DMS53 treated with DMSO at 0.1 percent for 48 hours (cell line): Measurements from ENCODE around the gene PLA2R1.

Source experiments
- DNase-seq: peaks from one replicate; lab custom pipeline; 2025; ENCODE audit not compliant: unreplicated experiment; lab: John Stamatoyannopoulos, UW

PLA2R1 gene

DNA sequence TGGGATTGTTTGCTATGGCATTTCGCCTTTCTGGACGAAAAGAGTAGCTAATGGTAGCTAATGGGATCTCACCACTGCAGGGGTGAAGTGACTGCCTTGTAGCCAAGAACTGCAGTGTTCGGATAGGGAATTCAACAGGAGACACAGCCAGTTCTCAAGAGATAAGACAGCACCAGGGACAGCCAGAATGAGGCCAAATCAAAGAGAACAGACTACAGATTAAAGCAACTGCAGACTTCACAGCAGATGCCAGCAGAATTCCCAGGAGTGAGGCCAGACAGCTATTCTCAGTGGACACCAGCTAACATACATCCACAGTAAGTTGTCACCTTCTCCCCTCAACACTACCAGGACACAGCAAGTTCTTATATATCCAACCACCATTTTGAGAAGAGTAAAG, 124.0 kb downstream of the PLA2R1 start:
- no peak for DNase-seq

DNA sequence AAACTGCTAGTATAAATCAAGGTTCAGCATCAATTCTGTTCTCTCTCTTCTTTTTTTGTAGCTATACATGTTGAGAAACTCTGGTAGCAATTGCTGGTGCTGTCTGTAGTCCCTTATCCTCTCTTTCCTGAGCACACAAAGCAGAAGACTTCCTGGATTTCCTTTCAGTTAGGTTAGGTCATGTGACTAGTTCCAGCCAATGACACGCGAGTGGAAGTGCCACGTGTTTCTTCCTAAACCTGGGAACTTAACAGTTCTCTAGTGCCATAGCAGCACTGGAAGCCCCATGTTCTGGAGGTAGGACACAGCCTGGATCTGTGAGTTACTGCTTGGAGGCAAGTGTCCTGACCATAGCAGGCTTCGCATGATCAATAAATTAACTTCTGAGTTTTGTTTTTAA, 125.9 kb downstream of the PLA2R1 start:
- no peak for DNase-seq

DNA sequence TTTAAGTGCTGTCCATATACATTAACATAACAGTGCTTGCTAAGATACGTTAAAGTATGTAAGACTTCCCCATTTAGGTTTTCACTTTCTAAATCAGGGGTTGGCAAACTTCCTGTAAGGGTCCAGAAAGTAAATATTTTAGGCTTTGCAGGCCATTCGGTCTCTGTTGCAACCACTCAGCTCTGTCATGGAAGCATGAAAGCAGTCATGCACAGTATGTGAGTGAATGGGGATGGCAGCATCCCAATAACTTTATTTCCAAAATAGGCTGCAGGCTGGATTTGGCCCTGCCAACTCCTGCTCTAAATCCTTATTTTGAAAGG, 128.7 kb downstream of the PLA2R1 start:
- no peak for DNase-seq

DNA sequence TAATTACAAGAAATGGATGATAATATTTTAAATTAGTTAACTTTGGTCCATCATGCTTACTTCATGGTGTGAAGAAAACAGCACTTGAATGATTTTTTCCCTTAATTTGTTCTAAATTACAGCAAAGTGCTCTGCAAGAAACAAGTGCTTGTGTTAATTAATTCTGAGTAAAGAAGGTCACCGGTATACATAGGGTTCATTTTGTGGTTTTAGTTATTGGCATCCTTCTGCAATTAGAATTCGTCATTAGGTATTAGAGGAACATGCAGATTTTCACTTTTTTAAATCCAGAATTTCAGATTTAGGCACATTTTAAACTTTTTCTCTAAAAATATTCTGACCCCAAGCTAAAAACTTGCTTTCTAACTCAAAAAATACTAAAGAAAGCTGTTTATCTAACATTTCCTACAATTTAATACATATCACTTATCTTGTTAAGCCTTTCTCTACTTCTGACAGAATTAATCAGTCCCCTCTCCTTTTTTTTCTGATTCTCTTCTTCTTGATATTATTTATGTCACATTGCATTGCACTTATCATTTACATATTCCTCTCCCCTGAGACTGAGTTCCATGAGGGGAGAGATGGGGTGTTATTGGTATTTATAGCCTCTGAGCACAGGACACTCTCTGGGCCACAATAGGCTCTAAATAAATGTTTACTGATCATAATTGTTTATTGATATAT, 129.2 kb downstream of the PLA2R1 start:
- DNase-seq = no peak

DNA sequence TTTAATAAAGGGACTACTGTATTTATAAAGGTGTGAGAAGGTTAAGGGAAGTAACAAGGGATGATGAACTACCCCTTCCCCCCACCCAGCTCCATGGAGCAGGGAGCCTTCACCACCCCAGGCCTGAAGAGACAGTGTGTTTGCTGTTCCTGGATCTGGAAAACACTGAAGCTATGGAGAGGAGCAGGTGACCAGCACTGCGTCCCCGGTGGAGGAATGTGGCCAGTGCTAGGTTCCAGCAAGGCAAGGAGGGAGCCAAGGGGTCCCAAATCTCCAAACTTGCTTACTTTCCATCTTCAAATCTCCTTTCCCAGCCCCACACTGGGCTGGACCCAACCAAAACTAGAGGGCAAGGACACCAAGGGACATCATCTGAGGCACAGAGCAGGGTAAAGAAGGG, 135.7 kb downstream of the PLA2R1 start:
- no peak for DNase-seq

DNA sequence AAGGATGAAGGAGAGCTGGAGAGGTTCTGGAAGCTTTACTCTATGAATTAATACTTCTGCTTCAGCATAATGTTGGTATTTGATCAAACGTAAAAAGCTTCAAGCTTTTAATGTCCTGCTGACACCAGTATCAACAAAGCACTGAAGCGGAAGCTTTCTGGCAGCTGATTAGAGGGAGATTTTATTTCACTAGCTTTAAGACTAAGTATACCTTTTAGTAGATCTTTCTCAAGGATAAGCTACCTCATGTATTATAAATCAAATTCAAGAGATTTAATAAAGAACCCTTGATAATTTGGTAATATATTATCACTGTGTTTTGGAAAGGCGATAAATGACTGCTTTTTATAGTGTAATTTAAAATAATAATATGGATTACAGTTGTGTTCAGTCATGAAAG, 136.4 kb downstream of the PLA2R1 start:
- no peak for DNase-seq

DNA sequence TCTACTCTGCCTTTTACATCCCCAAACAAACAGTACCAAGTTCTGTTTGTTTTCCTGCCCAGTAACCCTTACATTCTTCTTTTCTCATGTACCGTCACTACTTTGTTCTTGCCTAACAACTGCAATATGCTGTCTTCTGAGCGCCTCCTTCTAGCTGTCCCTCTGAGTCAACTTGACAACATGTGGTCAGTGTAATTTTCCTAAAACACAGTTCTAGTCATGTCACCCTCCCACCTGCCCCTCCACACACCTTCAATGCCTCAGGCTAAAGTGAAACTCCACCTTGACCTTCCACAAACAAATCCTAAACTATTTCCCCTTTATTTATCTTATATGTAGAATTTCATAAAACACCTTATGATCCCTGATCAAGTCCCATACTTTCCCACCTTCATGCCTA, 139.9 kb downstream of the PLA2R1 start:
- no peak for DNase-seq

DNA sequence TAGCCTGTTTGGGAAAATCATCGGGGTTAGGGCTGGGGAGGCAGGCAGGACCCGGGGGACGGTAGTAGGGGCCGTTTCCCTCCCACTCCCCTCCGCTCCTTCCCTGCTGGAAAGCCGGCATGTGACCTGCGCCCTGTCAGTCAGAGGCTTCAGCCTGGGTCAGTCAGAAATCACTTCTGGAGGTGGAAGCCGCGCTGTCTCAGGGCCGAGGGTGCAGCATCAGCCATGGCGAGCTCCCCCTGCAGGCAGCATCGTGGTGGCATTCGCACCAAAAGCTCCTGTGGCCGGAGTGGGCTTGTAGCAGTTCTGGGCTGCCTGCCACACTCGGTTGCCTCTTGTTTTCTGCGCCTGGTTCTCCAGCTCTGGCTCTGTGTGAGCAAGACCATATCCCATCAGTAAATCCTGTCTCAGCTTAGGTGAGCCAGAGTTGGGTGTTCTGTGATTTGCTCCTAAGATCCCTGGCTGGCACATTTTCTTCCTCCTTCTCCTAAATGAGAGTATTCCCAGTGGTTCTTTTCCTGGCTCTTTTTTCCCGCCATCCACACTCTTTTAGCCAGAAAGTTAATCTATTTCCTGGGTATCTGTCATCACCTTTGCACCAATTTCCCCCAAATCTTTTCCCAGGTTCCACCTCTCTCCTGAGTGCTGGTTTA, 140.5 kb downstream of the PLA2R1 start:
- peak; percentile 85 for DNase-seq

DNA sequence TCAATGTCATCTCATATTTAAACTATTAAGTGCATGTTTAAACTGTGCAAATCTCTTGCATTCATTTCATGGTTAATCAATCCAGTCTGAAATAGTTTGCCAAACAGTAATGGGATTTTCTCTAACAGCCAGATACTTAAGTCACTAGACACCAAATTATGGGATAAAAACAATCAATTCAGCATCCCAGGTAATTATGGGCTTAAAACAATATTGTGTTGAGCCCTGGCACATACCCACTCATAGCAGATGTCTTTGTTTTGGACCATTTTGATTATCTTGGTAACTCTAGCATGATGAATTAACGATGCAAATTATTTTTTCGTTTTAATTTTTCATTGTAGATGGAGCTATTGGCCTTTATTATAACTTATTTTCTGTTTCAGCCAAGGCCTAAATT, 145.9 kb downstream of the PLA2R1 start:
- DNase-seq = no peak

DNA sequence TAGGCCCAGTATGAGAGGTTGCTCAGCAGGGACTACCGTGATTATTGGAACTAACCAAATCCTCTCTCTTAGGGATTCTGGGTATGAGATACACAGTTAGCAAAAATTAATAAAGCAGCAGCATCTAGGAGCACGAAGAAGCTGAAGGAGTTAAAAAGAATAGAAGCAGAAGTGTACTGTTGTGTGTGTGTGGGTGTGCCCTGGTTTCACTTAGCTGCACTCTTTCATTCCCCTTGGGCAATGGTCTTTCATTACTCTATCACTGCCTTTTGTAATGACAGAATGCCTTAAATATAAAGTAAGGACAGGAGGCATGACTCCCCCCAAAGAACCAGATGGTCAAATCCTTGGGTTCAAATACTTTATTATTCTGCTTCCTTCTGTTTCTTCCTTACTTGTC, 148.5 kb downstream of the PLA2R1 start:
- DNase-seq = no peak

DNA sequence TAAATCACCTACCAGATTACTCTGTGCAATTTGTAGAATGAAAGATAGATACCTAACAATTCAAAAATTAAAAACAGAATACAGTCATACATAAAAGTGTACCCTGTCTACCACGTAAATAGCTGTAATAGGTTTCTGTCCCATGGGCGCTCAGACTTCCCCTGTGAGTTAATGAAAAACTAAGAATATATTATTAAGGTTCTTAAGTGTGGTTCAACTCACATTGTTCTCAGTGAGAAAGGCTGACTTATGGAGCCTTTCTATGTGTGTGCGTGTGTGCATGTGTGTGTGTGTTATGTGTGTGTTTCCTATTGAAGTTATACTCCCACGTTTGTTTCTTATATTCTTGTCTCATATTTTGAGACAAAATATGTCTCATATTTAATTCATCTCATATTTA, 149.8 kb downstream of the PLA2R1 start:
- DNase-seq = no peak

DNA sequence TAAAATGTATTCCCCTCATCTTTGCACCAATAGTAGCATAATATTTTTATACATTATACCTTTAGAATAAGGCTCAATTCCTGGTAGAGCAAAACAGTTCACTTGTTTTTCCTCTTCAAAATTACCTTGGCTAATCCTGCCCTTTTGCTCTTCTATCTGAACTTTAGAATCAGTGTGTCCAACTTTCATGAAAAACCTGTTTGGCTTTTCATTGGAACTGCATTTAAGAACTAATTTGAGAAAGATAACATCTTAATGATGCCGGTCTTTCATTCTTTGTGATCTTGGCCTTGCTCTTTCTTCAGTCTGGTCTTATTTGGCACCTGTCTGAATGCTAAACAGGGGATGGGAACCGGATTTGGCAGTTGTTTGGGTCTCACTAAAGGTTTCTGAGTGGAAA, 151.5 kb downstream of the PLA2R1 start:
- no peak for DNase-seq

DNA sequence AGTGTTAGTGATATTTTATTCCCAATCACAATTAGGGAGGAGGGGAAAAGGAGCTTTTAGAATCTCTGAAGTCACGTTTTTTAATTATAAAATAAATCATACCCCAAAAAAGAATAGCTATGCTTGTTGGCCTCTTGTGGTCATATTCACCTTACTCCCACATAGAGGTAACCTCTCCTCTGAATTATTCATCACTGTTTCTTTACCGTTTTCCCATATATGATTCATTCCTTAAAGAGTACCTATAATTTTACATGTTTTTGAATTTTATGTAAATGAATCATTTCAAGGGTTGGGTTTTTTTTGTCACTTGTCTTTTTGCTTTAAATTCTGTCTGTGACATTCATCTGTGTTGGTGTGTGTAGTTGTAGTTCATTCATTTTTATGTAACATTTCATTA, 153.8 kb downstream of the PLA2R1 start:
- no peak for DNase-seq

DNA sequence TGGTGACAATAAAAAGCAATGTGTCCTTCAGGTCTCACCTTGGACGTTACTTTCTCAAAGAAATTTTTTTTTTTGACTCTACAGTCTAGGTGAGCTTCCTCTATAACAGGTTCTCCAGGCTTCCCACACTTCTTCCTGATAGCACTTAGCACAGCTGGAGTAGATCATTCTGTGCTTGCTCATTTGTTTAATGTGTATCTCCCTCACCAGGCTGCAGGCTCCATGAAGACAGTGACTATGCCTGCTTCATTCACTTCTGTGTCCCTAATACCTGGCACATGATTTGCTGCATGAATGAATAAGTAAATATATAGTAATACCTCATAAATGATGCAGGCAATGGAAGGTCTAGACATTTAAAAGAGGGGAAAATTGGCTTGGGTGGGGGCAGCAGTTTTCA, 154.5 kb downstream of the PLA2R1 start:
- DNase-seq = peak; percentile 87

DNA sequence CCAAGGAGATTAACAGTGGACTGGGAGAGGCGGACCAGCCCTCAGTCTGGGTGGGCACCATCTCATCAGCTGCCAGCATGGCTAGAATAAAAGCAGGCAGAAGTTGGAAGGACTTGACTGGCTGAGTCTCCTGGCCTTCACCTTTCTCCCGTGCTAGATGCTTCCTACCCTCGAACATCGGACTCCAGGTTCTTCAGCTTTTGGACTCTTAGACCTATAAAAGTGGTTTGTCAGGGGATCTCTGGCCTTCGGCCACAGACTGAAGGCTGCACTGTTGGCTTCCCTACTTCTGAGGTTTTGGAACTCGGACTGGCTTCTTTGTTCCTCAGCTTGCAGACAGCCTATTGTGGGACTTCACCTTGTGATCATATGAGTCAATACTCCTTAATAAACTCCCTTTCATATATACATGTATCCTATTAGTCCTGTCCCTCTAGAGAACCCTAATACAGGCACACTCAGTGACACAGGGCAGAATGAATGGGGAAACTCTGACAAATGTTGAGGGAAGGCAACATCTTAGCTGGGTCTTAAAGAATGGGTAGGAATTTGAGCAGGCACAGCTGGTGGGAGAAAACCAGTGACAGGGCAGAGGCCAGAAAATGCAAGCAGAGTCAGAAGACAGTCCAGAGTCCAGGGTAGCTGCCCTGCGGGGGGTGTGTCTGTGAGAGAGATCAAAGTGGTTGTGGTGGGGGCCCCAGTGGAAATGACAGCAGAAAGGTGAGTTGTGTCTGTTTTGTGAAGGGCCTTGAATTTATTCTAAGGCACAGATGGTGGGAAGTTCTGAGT, 156.3 kb downstream of the PLA2R1 start:
- no peak for DNase-seq

DNA sequence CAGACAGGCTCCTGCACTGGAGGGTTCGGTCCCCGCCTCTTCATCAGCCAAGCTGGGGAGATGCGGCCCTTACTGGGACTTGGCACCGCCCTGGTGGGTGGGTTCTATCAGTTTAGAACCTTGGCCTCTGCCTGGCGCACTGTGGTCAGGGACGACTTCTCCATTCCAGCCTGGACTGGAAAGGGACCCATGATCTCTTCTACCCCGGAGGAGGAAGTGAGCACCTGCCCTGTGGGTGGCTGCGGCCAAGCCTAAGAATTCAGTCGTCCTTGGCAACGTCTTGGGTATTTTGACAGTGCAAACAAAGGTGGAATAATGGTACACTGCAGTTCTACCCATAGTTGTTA, 157.5 kb downstream of the PLA2R1 start:
- DNase-seq = peak; percentile 86

DNA sequence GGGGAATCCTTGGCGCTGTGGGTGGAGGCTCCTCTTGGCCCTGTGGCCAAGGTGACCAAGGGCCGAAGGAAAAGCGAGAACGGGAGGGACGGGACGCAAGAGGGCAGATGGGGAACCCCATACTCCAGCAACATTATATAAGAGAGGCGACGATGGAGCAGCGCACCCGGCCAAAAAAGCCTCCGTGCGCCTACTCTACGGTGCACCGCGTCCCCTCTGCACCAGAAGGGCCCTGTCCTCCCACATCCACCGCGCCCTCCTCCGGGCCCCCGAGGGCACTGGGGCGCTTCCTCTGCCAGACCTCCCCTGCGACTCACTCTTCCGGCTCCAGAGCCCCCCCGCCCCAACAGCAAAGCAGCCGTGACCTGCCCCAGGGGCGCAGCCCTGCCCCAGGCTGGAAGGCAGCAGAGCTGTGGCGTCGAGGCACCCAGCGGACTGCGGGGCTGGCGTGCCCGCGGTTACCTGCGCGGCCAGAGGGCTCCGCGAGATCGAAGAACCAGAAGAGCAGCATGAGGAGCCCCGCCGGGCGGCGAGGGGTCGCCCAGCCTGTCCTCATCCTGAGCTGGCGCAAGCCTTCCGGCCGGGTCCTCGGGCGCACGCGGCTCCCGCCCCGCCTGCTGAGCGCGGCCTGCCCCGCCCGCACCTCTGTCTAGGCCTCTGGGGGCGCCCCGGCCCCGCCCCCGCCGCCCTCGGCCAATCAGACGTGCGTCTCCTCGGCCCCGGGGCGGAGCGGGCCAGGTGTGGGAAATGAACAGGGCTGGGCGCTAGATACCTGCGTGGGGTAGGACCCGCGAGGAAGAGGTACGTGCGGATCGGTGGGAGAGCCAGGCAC, 158.1 kb downstream of the PLA2R1 start, which contains the start of gene LY75:
LY75 (minus strand) TSS at position 630 of the 832 bp plus-strand sequence.
- peak; percentile 86 for DNase-seq

DNA sequence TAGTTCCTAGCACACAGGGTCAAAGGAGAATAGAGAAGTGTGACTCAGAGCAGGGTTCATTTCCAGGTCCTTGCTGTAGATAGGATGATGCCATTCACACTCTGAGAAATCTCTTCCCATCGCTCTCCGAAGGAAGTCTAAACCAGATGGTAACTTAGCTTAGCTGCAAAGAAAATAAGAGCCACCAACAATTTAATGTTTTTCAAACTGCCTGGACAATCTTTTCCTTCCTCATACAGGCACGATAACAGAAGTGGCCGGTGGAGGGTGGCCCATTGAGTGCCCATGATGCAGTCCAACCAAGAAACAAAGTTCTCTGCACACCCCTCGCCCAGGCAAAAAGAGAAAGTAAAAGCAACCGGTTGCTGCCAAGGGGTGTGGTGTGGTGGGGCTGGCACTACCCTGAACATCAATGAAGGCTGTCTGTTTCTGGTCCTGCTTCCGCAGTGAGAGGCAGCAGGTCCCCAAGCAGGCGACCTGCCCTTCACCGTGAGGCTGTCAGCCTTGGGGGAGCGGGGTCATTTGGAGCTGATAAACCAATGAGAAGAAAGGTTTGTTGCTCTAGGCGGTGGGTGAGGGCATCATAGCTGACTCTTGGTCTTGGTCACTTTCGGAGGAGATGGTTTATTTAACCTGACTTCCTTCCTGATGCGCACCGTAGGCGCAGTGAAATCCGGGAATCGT, 158.8 kb downstream of the PLA2R1 start:
- no peak for DNase-seq

DNA sequence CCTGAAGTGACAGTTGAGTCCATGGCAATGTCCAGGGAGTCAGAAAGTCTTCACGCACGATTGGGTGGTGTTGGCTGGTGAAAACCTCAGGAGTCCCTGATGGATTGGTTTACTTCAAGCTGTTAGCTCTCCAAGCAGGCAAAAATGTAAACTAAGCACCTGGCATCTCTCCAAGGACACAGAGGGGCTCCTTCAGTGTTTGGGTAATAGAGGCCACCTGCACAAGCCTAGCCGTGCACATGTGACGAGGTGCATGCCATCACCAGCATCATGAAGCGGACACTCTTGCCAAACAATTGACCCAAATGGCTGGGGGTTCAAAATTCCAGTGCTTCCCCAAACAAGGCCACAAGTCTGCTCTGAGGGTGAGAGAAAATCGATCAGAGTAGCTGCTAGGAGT, 159.7 kb downstream of the PLA2R1 start:
- DNase-seq = no peak

DNA sequence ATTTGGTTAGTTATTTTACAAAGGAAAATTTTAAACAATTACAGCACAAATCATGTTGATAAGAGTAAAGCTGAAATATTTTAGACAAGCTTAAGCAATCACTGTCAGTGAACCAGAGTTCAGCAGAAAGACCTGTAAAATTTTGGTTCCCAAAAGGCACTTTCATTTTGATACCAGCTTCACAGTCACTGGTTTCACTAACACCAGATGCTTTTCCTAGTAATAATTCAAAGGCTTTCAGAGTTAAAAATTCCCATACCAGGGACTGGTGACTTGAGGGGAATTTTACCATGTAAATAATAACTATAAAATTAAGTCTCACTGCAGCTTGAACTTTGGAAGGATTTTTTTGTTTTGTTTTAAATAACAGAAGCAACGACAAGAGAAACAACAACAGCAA, 162.1 kb downstream of the PLA2R1 start:
- no peak for DNase-seq

DNA sequence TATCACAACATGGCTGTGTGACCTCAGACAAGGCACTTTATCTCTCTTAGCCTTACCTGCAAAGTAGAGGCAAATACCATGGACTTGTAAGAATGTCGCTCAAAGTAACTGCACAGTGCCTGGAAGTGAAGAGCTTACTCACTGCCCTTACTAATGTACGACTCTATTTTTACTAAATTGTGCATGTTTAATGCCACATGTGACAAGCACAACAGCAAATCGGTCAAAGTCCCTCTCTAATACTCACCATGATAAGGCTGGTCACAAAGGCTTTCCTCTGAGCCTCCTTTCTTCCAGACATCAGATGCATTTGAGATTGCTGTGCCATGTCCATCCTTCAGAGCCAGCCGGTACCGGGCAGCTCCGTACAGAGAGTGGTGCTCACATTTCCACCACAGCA, 164.0 kb downstream of the PLA2R1 start:
- DNase-seq = no peak
